ENCODE data around the gene LGI4.
A peak's percentile ranks its signal among the peaks of the same experiment; 100 is the strongest.

The LGI4 gene

GRCh38 chr19:35095667-35096368 lies 39.0 kb downstream of the LGI4 start:
- in situ Hi-C loops (cut with MboI; ENCODE audit: low pct_unique_long_range_greater_than_20kb, low sequenced_read_pairs): no loop called here
- DNase-seq: no peak

DNA sequence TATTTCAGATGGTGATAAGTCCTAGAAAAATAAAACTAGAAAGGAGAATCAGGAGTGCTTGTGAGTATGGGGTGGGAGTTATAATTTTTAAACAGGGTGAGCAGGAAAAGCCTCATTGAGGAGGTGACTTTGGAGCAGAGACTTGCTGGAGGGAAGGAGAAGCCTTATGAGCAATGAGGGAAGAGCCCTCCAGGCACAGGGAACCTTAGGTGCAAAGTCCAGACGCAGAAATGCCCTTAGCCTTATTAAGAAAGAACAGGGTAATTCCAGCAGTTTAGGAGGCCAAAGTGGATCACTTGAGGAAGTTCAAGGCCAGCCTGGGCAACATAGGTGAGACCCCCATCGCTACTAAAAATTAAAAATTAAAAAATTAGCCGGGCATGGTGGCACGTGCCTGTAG lies 40.2 kb downstream of the LGI4 start:
- no peak for DNase-seq
- in situ Hi-C loops (cut with MboI; ENCODE audit: low pct_unique_long_range_greater_than_20kb, low sequenced_read_pairs): no loop called here

GRCh38 chr19:35093941-35094647 lies 40.8 kb downstream of the LGI4 start:
- in situ Hi-C loops (cut with MboI; ENCODE audit: low pct_unique_long_range_greater_than_20kb, low sequenced_read_pairs): no loop called here
- DNase-seq: no peak

DNA sequence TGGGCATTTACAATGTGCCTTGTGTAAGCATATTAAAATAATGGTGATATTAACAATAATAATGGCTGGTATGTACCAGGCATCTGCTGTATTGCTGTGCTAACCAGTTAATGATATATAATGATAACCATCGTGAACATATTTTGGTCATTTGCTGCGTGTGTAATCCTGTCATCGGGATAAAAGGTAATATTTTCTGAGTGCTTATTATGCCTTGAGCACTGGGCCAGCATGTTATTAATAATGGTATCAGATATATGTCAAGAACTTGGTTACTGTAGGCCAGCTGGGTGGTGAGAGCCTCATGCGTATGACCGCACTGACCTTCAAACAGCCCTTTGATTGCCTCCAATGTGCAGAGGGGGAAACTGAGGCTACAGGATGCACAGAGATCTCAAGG lies 41.4 kb downstream of the LGI4 start:
- DNase-seq: no peak
- in situ Hi-C loops (cut with MboI; ENCODE audit: low pct_unique_long_range_greater_than_20kb, low sequenced_read_pairs): no loop called here

- in situ Hi-C loops (cut with MboI; ENCODE audit: low pct_unique_long_range_greater_than_20kb, low sequenced_read_pairs): no loop called here
- peak; percentile 71 for DNase-seq
Measured at GRCh38 chr19:35090506-35091214, 44.2 kb downstream of the LGI4 start.

- no peak for DNase-seq
- in situ Hi-C loops (cut with MboI; ENCODE audit: low pct_unique_long_range_greater_than_20kb, low sequenced_read_pairs): no loop called here
Measured at GRCh38 chr19:35090160-35090505, 44.7 kb downstream of the LGI4 start.

GRCh38 chr19:35089554-35089953 lies 45.3 kb downstream of the LGI4 start:
- no peak for DNase-seq
- in situ Hi-C loops (cut with MboI; ENCODE audit: low pct_unique_long_range_greater_than_20kb, low sequenced_read_pairs): no loop called here

DNA sequence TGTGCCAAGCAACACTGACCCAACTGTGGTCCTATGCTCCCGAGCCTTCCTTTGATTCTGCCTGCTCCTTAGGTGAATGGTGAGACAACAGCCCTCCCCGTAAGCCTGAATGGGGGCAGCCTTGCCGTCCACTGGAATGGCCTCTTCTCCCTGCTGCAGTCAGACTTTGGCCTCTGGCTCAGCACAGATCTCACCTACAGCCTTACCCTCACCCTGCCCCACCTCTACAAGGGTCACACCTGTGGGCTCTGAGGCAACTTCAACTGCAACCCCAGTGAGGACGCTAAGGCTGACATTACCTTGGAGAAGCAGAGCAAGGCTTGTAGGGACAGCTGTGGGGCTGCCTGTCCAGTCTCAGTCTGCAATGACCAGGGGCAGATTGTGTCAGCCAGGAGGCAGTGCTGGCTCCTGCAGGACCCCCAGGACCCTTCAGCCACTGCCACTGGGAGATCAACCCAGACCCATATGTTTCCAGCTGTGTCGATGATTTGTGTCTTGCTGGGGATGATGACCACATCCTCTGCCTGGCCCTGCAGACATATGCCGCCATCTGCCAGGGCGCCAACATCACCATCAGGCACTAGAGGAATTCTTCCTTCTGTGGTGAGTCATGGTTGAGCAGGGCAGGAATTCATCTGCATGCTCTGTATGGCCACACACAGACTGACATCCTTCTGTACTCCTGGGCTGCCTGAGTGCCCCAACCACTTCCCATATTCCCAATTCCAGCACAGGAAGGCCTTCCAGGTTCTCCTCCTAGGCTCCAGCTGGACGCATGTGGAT lies 46.5 kb downstream of the LGI4 start:
- no peak for DNase-seq
- in situ Hi-C loops (cut with MboI; ENCODE audit: low pct_unique_long_range_greater_than_20kb, low sequenced_read_pairs): no loop called here

DNA sequence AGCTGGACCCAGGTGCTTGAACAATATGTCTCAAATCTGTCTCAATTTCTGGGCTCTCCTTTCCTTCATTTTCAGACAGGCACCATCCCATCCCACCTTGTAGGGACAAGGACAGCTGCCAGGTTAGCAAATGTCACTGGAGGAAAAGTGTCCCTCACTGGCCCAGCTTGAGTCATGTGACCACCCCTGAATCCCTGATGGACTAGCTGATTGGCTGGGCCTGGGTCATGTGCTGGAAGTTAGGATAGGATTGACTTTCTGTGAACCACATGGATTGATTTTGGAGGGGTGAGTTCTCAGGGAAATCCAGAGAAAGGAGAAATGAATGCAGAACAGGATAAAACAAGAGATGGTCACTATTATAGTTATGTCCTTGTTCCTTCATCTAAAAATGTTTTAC lies 47.5 kb downstream of the LGI4 start:
- no peak for DNase-seq
- in situ Hi-C loops (cut with MboI; ENCODE audit: low pct_unique_long_range_greater_than_20kb, low sequenced_read_pairs): no loop called here

- no peak for DNase-seq
- in situ Hi-C loops (cut with MboI; ENCODE audit: low pct_unique_long_range_greater_than_20kb, low sequenced_read_pairs): no loop called here
Measured at GRCh38 chr19:35086455-35086854, 48.4 kb downstream of the LGI4 start.

DNA sequence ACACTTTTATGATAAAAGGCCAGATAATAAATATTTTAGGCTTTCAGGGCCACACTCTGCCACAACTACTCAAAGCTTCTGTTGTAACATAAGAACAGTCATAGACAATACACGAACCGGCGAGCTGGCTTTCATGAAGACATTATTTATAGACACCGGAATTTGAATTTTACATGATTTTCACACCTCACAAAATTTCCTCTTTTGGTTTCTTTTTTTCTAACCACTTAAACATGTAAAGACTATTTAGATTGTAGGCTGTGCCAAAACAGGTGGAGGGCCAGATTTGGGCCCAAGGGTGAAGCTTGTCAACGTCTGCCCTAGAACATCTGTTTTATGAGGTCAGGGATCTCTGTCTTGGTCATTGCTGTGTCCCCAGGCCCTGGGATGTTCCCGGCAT lies 48.9 kb downstream of the LGI4 start:
- in situ Hi-C loops (cut with MboI; ENCODE audit: low pct_unique_long_range_greater_than_20kb, low sequenced_read_pairs): no loop called here

DNA sequence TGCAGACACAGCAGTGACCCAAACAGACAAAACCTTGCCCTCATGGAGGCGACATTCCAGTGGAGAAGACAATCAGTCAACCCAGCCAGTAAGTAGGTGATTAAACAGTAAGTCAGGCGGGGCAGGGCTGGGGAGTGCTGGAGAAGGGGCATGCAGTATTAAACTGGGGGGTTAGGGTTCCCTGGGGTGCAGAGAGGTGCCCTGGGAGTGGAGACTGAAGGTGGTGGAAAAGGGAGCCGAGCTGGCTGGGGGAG lies 50.4 kb downstream of the LGI4 start:
- DNase-seq: no peak
- in situ Hi-C loops (cut with MboI; ENCODE audit: low pct_unique_long_range_greater_than_20kb, low sequenced_read_pairs): no loop called here

More for the DNA sequence above, 48.9 kb downstream of the LGI4 start:
- no peak for DNase-seq

GRCh38 chr19:35083691-35084508 lies 51.0 kb downstream of the LGI4 start:
- DNase-seq: no peak
- in situ Hi-C loops (cut with MboI; ENCODE audit: low pct_unique_long_range_greater_than_20kb, low sequenced_read_pairs): no loop called here

- no peak for DNase-seq
- in situ Hi-C loops (cut with MboI; ENCODE audit: low pct_unique_long_range_greater_than_20kb, low sequenced_read_pairs): no loop called here
Measured at GRCh38 chr19:35081201-35081600, 53.7 kb downstream of the LGI4 start.

DNA sequence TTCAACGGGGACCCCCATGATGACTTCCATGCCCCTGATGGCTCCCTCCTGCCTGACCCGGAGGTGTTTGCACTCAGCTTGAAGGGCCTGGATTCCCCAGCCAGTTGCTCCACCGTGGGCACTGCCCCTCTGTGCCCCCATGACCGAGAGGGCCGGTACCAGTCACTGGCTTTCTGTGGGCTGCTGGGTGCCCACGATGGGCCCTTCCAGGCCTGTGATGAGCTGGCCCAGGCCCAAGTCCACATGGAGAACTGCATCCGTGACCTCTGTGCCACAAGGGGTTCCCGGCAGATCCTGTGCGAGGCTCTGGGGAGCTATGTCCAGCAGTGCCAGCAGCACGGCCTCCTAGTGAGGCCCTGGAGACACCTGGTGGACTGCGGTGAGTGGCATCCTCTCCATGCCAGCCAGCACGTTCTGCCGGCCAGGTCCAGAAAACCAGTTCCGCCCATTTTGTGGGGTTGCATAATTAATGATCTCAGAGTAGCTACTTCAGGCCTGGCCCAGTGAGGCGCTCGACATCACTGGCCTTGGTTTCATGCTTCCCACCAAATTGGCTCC lies 54.2 kb downstream of the LGI4 start:
- no peak for DNase-seq
- in situ Hi-C loops (cut with MboI; ENCODE audit: low pct_unique_long_range_greater_than_20kb, low sequenced_read_pairs): no loop called here

DNA sequence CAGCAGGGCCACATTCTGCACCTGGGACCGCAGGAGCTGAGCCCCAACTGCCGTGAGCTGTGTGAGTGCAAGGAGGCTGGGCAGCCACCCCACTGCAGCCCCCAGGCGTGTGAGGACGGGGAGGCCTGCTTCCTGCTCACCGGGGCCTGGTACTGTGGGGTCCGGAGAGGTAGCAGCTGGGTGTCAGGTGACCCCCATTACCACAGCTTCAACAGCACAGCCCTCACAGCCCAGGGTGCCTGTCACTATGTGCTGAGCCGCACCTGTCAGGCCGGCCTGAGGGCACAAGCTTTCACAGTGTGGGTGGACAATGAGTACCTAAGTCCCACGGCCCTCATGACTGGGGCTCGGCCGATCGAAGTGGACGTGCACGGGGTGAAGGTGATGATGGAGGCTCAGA lies 55.0 kb downstream of the LGI4 start:
- DNase-seq: no peak
- in situ Hi-C loops (cut with MboI; ENCODE audit: low pct_unique_long_range_greater_than_20kb, low sequenced_read_pairs): no loop called here

- in situ Hi-C loops (cut with MboI; ENCODE audit: low pct_unique_long_range_greater_than_20kb, low sequenced_read_pairs): no loop called here
- no peak for DNase-seq
Measured at GRCh38 chr19:35077411-35078223, 57.2 kb downstream of the LGI4 start.

DNA sequence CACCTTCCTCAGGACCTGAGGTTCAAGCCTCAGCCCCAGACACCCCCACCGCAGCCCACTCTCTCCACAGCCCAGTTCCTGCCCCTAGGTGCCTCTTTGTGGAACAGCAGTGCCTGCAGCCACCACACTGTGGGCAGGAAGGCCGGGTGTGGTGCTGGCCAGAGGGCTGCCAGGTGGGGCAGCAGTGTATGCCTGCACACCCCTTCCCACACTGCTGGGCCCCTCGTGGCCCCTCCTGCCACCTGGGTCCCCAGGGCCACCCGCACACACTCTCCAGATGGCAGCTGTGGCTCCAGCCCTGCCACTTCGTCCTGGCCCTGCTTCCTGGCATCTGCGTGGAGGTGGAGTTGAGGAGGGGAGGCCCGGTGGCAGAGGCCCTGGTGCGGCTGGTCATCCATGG lies 58.2 kb downstream of the LGI4 start:
- in situ Hi-C loops (cut with MboI; ENCODE audit: low pct_unique_long_range_greater_than_20kb, low sequenced_read_pairs): no loop called here
- DNase-seq: no peak
